Stimulated activated naive CD8-positive, alpha-beta T cell treated with anti-CD3 and anti-CD28 coated beads, Interleukin-15, Interleukin-2, amounts not matched to agents 100 ng/mL and 50 ng/mL, for 24 hours (primary cell): Measurements from ENCODE around the gene GPR78.

Experiments
- H3K27ac Mint-ChIP-seq: one replicate; pipeline ENCODE4 v1.8.0; 2021; ENCODE audit warnings: mild to moderate bottlenecking, mixed read lengths
- H3K27me3 Mint-ChIP-seq: one replicate; pipeline ENCODE4 v1.8.0; 2021; ENCODE audit warnings: mixed read lengths
- H3K36me3 Mint-ChIP-seq: one replicate; pipeline ENCODE4 v1.8.0; 2021; ENCODE audit warnings: low read depth, mixed read lengths
- H3K4me1 Mint-ChIP-seq: one replicate; pipeline ENCODE4 v1.8.0; 2021; ENCODE audit warnings: low read depth, mixed read lengths
- H3K4me3 Mint-ChIP-seq: one replicate; pipeline ENCODE4 v1.8.0; 2021; ENCODE audit warnings: mild to moderate bottlenecking, mixed read lengths
- H3K9me3 Mint-ChIP-seq: one replicate; pipeline ENCODE4 v1.8.0; 2021; ENCODE audit warnings: mixed read lengths

Gene GPR78

DNA sequence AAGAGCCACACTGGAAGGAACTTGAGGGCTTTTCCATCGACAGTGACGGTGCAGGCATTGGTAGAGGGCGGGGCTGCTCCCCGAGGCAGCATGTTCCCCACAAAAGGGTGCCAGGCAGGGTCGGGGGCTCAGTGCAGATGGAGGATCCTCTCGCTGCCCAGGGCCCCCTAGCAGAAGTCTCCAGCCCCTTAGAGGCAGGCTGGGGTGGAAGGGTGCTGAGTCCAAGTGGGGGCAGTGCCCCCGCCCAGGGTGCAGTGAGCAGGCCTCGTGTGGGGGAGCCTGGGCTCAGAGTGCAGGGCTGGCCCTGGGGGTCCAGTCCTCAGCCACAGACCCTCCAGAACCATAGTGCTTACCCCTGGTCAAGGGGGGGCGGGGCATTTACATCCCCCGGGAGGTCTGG lies 21.4 kb downstream of the GPR78 start:
- no peaks in the 10 kb centered on the region for H3K4me1 Mint-ChIP-seq
- H3K9me3 Mint-ChIP-seq = no peaks in the 10 kb centered on the region
- H3K27me3 Mint-ChIP-seq = no peaks in the 10 kb centered on the region
- no peak overlapping the region for H3K4me3 Mint-ChIP-seq
- H3K27ac Mint-ChIP-seq = no peak overlapping the region
- H3K36me3 Mint-ChIP-seq = no peaks in the 10 kb centered on the region

DNA sequence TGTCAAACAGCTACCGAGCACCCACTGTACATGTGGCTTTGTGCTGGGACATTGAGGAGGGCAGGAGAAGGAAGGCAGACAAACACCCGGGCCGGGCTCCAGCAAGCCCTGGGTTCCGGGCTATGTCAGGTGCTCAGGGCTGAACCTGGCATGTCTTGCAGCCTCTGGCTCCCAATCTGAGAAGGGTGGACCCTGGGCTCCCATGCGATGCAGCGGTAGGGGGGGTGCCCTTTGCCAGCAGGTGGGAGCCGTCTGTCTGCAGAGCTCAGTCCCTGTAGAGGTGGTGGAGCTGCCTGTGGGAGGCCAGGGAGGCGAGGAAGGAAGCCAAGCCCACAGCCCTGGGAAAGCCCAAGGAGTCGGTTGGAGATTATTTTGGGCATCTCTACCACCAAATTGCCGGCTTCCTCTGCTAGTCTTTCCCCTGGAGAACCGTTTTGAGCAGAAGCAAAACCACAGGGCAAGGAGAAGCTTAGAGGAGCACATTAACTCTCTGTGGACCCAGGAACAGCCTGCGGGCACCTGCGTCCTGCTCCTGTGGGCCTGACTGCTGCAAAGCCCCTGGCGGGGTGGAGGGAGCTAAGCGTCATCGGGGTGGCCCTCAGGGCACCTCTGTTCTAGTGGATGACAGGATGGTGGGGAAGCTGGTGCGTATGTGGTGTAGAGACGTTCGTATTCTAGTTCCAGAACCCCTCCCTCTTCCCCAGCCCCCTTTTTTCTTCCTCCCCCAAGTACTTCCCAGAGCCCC lies 22.7 kb downstream of the GPR78 start:
- Mint-ChIP-seq H3K9me3 (no peaks in the 10 kb centered on the region), H3K36me3 (no peaks in the 10 kb centered on the region), H3K4me3 (no peak overlapping the region), H3K27ac (no peak overlapping the region), H3K27me3 (no peaks in the 10 kb centered on the region), H3K4me1 (no peaks in the 10 kb centered on the region)

DNA sequence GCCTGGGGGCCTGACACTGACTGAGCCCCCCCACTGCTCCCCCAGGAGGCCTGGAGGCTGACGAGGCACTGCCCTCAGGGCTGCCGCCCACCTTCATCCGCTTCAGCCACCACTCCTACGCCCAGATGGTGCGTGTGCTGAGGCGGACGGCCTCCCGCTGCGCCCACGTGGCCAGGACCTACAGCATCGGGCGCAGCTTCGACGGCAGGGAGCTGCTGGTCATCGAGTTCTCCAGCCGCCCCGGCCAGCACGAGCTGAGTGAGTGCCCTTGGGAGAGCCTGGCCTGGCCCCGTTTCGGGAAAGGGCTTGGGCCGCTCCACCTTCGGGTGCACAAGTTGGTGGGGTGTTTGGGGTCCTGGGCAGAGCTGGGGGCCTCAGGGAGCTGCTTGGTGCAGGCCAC lies 23.7 kb downstream of the GPR78 start:
- H3K9me3 Mint-ChIP-seq = no peaks in the 10 kb centered on the region
- H3K4me1 Mint-ChIP-seq = no peaks in the 10 kb centered on the region
- no peaks in the 10 kb centered on the region for H3K36me3 Mint-ChIP-seq
- H3K27ac Mint-ChIP-seq = no peak overlapping the region
- H3K27me3 Mint-ChIP-seq = no peaks in the 10 kb centered on the region
- H3K4me3 Mint-ChIP-seq = no peak overlapping the region

DNA sequence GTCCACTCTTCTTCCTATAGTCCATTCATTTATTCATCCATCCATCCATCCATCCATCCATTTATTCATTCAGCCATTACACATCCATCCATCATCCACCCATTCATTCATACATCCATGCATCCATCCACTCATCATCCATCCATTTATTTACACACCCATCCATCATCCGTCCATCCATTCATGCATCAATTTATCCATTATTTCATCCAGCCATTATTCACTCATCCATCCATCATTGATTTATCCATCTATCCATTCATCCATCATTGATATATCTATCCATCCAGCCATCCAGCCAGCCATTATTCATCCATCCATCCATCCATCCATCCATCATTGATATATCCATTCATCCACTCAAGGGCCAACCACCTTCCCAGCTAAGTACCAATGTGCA lies 25.1 kb downstream of the GPR78 start:
- no peaks in the 10 kb centered on the region for H3K4me1 Mint-ChIP-seq
- no peak overlapping the region for H3K4me3 Mint-ChIP-seq
- no peaks in the 10 kb centered on the region for H3K36me3 Mint-ChIP-seq
- no peaks in the 10 kb centered on the region for H3K27me3 Mint-ChIP-seq
- no peak overlapping the region for H3K27ac Mint-ChIP-seq
- no peaks in the 10 kb centered on the region for H3K9me3 Mint-ChIP-seq

DNA sequence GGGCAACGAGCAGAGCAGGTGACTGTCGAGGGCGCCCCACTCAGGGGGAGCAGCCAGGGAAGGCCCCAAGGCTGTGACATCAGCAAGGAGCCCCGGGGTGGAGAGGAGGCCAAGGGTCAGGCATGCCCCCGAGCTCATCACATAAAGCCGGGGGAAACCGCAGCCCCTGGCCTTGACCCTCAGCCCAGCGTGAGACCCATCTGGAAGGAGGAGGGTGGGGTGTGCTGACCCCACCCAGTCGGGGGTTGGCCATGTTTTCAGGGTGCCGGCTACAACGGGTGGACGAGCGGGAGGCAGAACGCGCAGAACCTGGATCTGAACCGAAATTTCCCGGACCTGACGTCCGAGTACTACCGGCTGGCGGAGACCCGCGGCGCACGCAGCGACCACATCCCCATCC lies 26.3 kb downstream of the GPR78 start:
- H3K4me3 Mint-ChIP-seq = no peak overlapping the region
- H3K4me1 Mint-ChIP-seq = no peaks in the 10 kb centered on the region
- no peaks in the 10 kb centered on the region for H3K27me3 Mint-ChIP-seq
- H3K27ac Mint-ChIP-seq = no peak overlapping the region
- H3K9me3 Mint-ChIP-seq = no peaks in the 10 kb centered on the region
- no peaks in the 10 kb centered on the region for H3K36me3 Mint-ChIP-seq

DNA sequence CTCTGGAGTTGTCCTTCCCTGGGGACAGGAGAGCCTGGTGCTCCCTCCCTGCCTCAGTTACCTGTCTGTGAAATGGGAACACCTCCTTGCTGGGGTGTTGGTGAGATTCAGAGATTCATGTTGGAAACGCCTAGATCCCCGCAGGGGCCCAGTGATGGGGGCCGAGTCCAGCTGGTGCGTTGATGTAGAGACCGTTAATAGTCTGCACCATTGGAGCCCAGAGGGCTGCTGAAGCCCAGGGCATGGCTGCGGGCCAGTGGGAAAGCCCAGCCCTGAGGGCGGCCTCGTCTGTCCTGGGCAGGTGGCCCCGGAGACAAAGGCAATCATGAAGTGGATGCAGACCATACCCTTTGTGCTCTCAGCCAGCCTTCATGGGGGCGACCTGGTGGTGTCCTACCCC lies 26.8 kb downstream of the GPR78 start:
- Mint-ChIP-seq H3K4me1 (no peaks in the 10 kb centered on the region), H3K27me3 (no peaks in the 10 kb centered on the region), H3K9me3 (no peaks in the 10 kb centered on the region), H3K4me3 (no peak overlapping the region), H3K27ac (no peak overlapping the region), H3K36me3 (no peaks in the 10 kb centered on the region)

DNA sequence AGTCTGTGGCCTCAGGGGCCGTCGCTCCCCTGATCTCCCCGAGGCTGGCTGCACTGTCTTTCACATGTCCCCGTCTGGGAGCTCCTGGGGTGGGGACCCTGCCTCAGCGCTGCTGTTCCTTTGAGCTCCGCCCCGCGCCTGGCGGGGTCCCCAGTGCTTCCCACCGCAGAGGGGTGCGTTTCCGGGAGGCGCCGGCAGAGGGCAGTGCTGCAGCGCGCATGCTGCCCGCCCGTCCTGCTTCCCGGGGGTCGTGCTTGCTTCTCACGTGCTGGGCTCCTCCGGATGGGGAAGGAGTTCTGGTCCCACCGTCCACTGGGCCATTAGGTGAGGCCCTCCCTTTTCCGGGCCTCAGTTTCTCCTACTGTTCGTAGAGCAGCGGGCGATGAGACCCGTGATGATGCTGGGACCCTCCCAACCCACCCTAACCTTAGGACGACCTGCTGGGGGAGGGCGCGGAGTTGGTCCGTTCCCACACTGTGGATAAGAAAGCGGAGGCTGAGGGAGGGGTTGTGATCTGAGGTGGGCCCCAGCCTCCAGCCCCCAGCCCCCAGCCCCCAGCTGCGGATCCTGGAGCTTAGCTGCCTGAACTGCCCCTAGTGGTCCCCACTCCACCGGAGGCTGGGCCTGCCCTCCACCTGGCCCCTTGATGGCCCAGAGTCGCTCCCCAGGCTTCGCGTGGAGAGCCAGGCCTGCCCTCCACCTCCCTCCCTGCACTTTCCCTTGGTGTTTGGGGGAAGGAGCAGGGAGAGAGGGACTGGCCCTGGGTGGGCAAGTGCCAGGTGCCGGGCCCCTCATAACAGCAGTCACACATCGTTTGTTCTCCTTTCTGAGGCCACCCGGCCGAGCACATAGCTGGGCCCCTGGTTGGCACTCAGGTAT lies 27.6 kb downstream of the GPR78 start:
- Mint-ChIP-seq H3K4me3 (no peak overlapping the region), H3K27ac (no peak overlapping the region), H3K36me3 (no peaks in the 10 kb centered on the region), H3K27me3 (no peaks in the 10 kb centered on the region), H3K4me1 (no peaks in the 10 kb centered on the region), H3K9me3 (no peaks in the 10 kb centered on the region)

DNA sequence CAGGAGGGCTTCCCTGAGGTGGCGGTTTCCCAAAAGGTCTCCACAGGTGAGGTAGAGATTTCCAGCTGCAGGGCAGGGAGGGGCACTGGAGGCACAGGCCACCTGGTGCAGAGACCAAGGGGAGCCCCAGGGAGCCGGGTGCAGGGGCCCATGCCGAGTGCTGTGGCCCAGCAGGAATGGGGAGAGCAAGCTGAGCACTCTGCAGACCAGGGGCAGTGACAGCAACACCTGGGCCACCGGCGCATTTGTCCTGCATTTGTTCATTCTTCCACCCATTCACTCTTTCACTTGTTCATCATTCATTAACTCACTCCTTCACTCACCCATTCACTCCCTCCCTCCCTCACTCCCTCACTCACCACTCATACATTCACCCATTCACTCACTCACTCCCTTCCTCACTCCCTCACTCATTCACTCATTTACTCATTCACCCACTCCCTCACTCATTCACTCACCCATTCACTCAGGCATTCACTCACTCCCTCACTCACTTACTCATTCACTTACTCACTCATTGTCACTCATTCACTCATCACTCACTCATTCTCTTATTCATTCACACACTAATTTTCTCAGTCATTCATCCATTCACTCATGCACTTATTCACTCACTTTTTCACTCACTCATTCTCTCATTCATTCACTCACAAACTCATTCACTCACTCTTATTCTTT lies 28.7 kb downstream of the GPR78 start:
- H3K27ac Mint-ChIP-seq = no peak overlapping the region

DNA sequence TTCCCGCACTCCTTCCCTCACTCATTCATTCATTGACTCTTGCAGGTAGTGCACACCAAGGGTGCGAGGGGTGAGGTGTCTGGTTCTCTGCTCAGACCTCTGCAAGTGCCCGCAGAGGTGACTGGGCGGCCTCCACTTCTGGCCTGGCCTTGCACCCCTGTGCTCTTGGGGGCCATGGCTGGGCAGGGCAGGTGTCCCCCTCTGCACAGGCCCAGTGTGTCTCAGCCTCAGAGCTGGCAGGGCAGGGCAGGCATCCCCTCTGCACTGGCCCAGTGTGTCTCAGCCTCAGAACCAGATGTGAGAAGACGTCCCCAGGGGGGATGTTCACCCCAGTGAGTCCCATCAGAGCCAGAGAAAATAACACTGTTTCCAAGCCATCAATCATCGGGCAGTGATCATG lies 29.2 kb downstream of the GPR78 start:
- Mint-ChIP-seq H3K9me3 (no peaks in the 10 kb centered on the region), H3K36me3 (no peaks in the 10 kb centered on the region), H3K4me3 (no peak overlapping the region), H3K27me3 (no peaks in the 10 kb centered on the region), H3K27ac (no peak overlapping the region), H3K4me1 (no peaks in the 10 kb centered on the region)

More for the DNA sequence above, 28.7 kb downstream of the GPR78 start:
- Mint-ChIP-seq H3K36me3 (no peaks in the 10 kb centered on the region), H3K4me1 (no peaks in the 10 kb centered on the region), H3K9me3 (no peaks in the 10 kb centered on the region), H3K4me3 (no peak overlapping the region), H3K27me3 (no peaks in the 10 kb centered on the region)

DNA sequence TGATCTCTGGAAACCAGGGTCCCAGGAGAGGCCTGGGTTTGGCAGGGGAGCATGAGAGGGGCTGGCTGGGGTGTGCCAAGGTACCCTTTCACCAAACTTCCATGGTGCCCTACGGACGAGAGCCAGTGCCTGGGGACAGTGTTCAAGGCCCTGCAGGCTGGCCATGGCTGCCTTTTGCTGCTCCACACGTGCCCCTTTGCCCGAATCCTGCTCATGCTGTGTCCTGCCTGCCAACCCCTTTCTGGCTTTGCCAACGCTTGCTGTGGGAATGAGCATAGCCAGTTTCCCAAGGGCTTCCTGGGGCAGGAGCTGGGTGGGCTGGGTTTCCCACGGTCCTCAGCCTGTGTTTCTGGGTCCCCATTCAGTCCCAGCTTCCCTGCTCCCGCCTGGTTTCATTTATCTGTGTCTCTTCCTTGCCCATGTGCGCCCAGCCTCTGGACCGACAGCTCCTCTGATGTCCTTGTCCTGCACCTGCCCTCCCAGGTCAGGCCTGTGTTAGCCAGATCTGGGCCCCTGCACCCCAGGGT lies 29.7 kb downstream of the GPR78 start:
- H3K4me1 Mint-ChIP-seq = no peaks in the 10 kb centered on the region
- H3K27me3 Mint-ChIP-seq = no peaks in the 10 kb centered on the region
- no peak overlapping the region for H3K4me3 Mint-ChIP-seq
- no peaks in the 10 kb centered on the region for H3K36me3 Mint-ChIP-seq
- H3K9me3 Mint-ChIP-seq = no peaks in the 10 kb centered on the region
- H3K27ac Mint-ChIP-seq = no peak overlapping the region

DNA sequence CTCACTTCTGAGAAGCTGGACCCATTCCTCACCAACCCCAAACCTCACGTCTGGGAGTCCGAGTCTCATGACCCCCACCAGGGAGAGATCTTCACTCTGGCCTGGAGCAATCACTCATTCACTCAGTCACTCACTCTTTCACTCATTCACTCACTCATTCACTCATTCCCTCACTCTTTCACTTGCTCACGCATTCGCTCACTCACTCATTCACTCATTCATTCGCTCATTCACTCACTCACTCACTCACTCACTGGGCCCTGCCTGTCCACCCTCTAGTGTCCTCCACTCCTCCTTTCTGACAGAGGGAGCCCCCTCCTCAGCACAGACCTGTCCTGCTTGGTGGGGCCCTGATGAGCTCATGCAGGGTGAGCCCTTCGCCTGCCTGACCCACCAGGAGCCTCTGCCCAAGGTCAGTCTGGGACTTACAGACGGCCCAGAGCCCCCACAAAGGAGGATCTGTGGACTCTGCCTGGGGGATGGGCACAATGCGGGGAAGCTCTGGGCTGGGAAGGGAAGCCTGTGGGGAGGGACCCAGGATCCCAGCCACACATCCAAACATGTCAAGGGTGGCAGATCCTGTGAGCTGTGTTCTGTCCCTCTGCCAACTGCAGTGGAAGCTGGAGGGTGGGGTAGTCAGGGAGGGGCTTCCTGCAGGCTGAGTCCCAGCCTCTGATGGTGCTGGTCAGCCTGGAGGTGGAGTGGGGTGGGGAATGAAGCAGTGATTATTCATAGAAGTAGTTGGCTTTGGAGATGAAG lies 30.8 kb downstream of the GPR78 start:
- Mint-ChIP-seq H3K4me3 (no peak overlapping the region), H3K4me1 (no peaks in the 10 kb centered on the region), H3K36me3 (no peaks in the 10 kb centered on the region), H3K27ac (no peak overlapping the region), H3K9me3 (no peaks in the 10 kb centered on the region), H3K27me3 (no peaks in the 10 kb centered on the region)

DNA sequence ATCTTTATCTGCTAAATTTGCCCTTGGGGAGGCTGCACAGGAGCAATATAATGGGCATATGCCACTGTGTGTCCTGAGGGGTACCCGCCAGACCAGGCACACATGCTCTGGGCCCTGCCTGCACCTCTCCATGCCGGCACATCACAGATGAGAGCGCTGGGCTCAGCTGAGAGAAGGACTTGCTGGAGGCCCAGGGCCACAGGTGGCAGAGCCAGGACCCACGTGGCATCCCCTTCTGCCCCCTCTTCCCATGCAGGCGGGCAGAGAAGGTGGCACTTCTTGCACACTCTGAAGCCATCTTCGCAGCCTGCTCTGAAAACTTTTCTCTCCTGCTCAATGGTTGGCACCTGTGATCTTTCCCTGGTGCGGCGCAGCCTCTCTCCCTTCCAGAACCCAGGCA lies 32.5 kb downstream of the GPR78 start:
- Mint-ChIP-seq H3K9me3 (no peaks in the 10 kb centered on the region), H3K36me3 (no peaks in the 10 kb centered on the region), H3K27me3 (no peaks in the 10 kb centered on the region), H3K27ac (no peak overlapping the region), H3K4me3 (no peak overlapping the region), H3K4me1 (no peaks in the 10 kb centered on the region)

DNA sequence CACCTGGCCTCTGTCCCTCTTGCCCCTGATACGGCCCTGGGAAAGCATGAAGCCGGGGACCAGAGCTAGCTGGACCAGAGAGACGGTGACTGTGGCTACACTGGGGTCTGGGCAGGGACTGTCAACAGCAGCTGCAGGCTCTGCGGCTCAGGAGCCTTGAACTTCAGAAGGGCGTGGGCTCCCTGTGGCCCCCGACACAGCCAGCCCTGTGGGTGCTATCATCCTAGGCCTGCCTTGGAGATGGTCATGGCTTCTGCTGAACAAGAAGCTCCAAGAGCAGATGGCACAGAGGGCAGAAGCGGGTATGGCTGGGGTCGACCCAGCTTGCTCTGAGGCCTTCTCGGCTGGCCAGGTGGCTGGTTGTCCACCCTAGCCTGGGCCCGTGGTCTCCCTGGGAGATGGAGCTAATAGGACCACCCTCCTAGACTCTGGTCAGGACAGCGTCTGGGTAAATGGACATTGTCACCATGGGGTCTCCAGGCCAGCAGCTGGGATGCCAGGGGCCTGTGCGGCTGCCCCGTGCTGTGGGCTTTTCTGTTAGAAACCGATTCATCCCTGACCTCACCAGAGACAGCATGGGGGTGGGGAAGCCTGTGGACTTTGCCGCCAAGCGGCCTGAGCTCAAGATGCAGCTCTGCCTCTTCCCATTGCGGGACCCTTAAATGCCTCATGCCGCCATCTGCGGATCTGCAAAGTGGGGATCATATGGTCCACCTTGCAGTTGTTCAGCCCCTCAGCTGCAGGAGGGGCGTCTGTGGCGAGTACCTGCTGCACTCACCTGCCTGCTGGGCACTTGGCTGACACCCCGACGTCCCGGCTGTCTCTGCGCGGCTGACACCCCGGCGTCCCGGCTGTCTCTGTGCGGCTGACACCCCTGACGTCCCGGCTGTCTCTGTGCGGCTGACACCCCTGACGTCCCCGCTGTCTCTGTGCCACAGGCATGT lies 33.5 kb downstream of the GPR78 start:
- Mint-ChIP-seq H3K36me3 (no peaks in the 10 kb centered on the region), H3K4me3 (no peak overlapping the region), H3K9me3 (no peaks in the 10 kb centered on the region), H3K27me3 (no peaks in the 10 kb centered on the region), H3K4me1 (no peaks in the 10 kb centered on the region), H3K27ac (no peak overlapping the region)
